HCT116 (cell line): ENCODE measurements around the gene TNFAIP2. TPM values are rescaled to one million over a fixed set of nuclear protein-coding genes. Genes with fewer than 3 reads are reported as not detected.

Source experiments
- ATAC-seq: fragments of 200-7000 bp; cut with Tn5 transposase; 2 replicates; pipeline ENCODE4 v1.9.1; 2020; ENCODE audit warnings: mild to moderate bottlenecking, moderate library complexity
- BruUV-seq: library from RNA; stranded (reverse); fragments of 400-500 nt; replicated peaks from 2 replicates; lab custom pipeline; 2021; lab: Mats Ljungman, UMichigan
- CTCF ChIA-PET: fragments of 300-600 bp; sonication (Branson Sonifier 250); formaldehyde crosslinking; loops from one replicate; lab custom pipeline; 2021; ENCODE audit warnings: antibody characterized with exemption; lab: Charles Lee
- POLR2A ChIA-PET: fragments of 300-600, 350-600 bp; sonication (Branson Sonifier 250); formaldehyde crosslinking; loops from one replicate; lab custom pipeline; 2021; ENCODE audit warnings: antibody characterized with exemption; lab: Charles Lee
- RAD21 ChIA-PET, 2 experiments: fragments of 300-600 bp; sonication (Branson Sonifier 250); formaldehyde crosslinking; loops; one replicate each; lab custom pipeline; 2023; ENCODE audit warnings: low total read pairs in 2 of 2; ENCODE audit not compliant: uncharacterized antibody in 2 of 2, unreplicated experiment in 2 of 2, low non-redundant PET in 1 of 2; lab: Charles Lee
- DNase-seq: peaks from one replicate; pipeline ENCODE4 v3.0.0-alpha.2; 2010; ENCODE audit warnings: low read depth, low spot score
- H2AFZ ChIP-seq: fragments of 200-600 bp; shearing (Covaris generic), sonication (generic); 2 replicates; pipeline ENCODE4 v1.6.1; 2017; ENCODE audit warnings: low read depth, mixed run types, mixed read lengths, antibody characterized with exemption, low read length; ENCODE audit not compliant: poor library complexity, severe bottlenecking
- H3K27ac ChIP-seq: 2 replicates; pipeline ENCODE4 v1.5.1; 2012; ENCODE audit warnings: low read depth, low read length
- H3K27me3 ChIP-seq: fragments of 200-600 bp; sonication (generic); 2 replicates; pipeline ENCODE4 v1.6.1; 2016; ENCODE audit warnings: mixed run types, low read length, mixed read lengths; ENCODE audit not compliant: insufficient read depth
- H3K36me3 ChIP-seq, 2 experiments: fragments of 200-500 bp in 1 of 2; fragments of 200-600 bp in 1 of 2; sonication (Bioruptor generic) in 1 of 2; sonication (generic) in 1 of 2; 2 replicates each; pipeline versions ENCODE4 v1.5.1 to v1.6.1; 2014 to 2016; ENCODE audit warnings: low read length in 2 of 2, inconsistent platforms in 1 of 2, mixed read lengths in 1 of 2, mixed run types in 1 of 2; ENCODE audit not compliant: insufficient read depth in 2 of 2, control insufficient read depth in 1 of 2
- H3K4me1 ChIP-seq, 2 experiments: fragments of 200-600 bp in 1 of 2; sonication (generic) in 1 of 2; 2 replicates each; pipeline versions ENCODE4 v1.5.1 to v1.6.1; 2012 to 2017; ENCODE audit warnings: low read length in 2 of 2, inconsistent platforms in 1 of 2, mild to moderate bottlenecking in 1 of 2, mixed read lengths in 1 of 2, mixed run types in 1 of 2, moderate library complexity in 1 of 2; ENCODE audit not compliant: insufficient read depth in 2 of 2, control insufficient read depth in 1 of 2
- H3K4me2 ChIP-seq: fragments of 200-600 bp; sonication (generic); 2 replicates; pipeline ENCODE4 v1.6.1; 2017; ENCODE audit warnings: mixed run types, low read length, mixed read lengths
- H3K4me3 ChIP-seq, 2 experiments: fragments of 200-600 bp in 1 of 2; sonication (generic) in 1 of 2; replicated peaks in 1 of 2; 2 replicates each; pipeline ENCODE4 v1.5.1; 2011 to 2016; ENCODE audit warnings: low read length in 2 of 2, control low read depth in 1 of 2, low read depth in 1 of 2, mild to moderate bottlenecking in 1 of 2, mixed read lengths in 1 of 2, mixed run types in 1 of 2
- H3K79me2 ChIP-seq: fragments of 200-600 bp; sonication (generic); 2 replicates; pipeline ENCODE4 v1.6.1; 2017; ENCODE audit warnings: mild to moderate bottlenecking, mixed run types, low read length, moderate library complexity, mixed read lengths; ENCODE audit not compliant: insufficient read depth
- H3K9ac ChIP-seq: fragments of 200-600 bp; sonication (generic); 2 replicates; pipeline ENCODE4 v1.6.1; 2016; ENCODE audit warnings: low read length, mixed read lengths
- H3K9me2 ChIP-seq: fragments of 200-600 bp; sonication (generic), shearing (Covaris generic); 2 replicates; pipeline ENCODE4 v1.6.1; 2017; ENCODE audit warnings: mixed run types, mild to moderate bottlenecking, moderate library complexity; ENCODE audit not compliant: insufficient read depth
- H3K9me3 ChIP-seq, 2 experiments: fragments of 200-500 bp in 1 of 2; fragments of 200-600 bp in 1 of 2; sonication (Bioruptor generic) in 1 of 2; sonication (generic) in 1 of 2; 2 replicates each; pipeline ENCODE4 v1.6.1; 2014 to 2017; ENCODE audit warnings: low read length in 2 of 2, mixed read lengths in 2 of 2, inconsistent platforms in 1 of 2, low read depth in 1 of 2, mild to moderate bottlenecking in 1 of 2, mixed run types in 1 of 2, moderate library complexity in 1 of 2; ENCODE audit not compliant: control insufficient read depth in 1 of 2, insufficient read depth in 1 of 2
- H4K20me1 ChIP-seq: fragments of 200-600 bp; sonication (generic), shearing (Covaris generic); 2 replicates; pipeline ENCODE4 v1.6.1; 2017; ENCODE audit warnings: mixed run types, mild to moderate bottlenecking, moderate library complexity; ENCODE audit not compliant: insufficient read depth
- CBX3 ChIP-seq: IDR thresholded peaks from 2 replicates; pipeline ENCODE4 v1.6.1; 2012; ENCODE audit warnings: low read depth
- CEBPB ChIP-seq: IDR thresholded peaks from 2 replicates; pipeline ENCODE4 v1.6.1; 2012; ENCODE audit warnings: low read depth
- EGR1 ChIP-seq: IDR thresholded peaks from 2 replicates; pipeline ENCODE4 v1.6.1; 2012; ENCODE audit warnings: low read depth
- EZH2 ChIP-seq: fragments of 200-600 bp; sonication (generic); IDR thresholded peaks from 2 replicates; pipeline ENCODE4 v1.6.1; 2017; ENCODE audit warnings: antibody characterized with exemption, mixed run types
- EZH2phosphoT487 ChIP-seq: fragments of 200-600 bp; IDR thresholded peaks from 2 replicates; pipeline ENCODE4 v1.6.1; 2018; ENCODE audit warnings: antibody characterized with exemption, borderline replicate concordance
- FOSL1 ChIP-seq: IDR thresholded peaks from 2 replicates; pipeline ENCODE4 v1.6.1; 2012; ENCODE audit warnings: low read depth
- JUND ChIP-seq: IDR thresholded peaks from 2 replicates; pipeline ENCODE4 v1.6.1; 2012
- POLR2A ChIP-seq: IDR thresholded peaks from 2 replicates; pipeline ENCODE4 v1.7.0; 2011; ENCODE audit warnings: borderline replicate concordance; ENCODE audit not compliant: insufficient read depth, insufficient read length; ENCODE audit errors: extremely low read depth
- POLR2AphosphoS5 ChIP-seq: IDR thresholded peaks from 2 replicates; pipeline ENCODE4 v1.6.1; 2011; ENCODE audit warnings: mild to moderate bottlenecking, low read depth, low read length, moderate library complexity
- RAD21 ChIP-seq: IDR thresholded peaks from 2 replicates; pipeline ENCODE4 v1.6.1; 2012; ENCODE audit warnings: low read depth, mild to moderate bottlenecking
- SIN3A ChIP-seq: IDR thresholded peaks from 2 replicates; pipeline ENCODE4 v1.6.1; 2012; ENCODE audit warnings: low read depth
- SP1 ChIP-seq: IDR thresholded peaks from 2 replicates; pipeline ENCODE4 v1.6.1; 2012; ENCODE audit warnings: low read depth
- SRF ChIP-seq: IDR thresholded peaks from 2 replicates; pipeline ENCODE4 v1.6.1; 2012; ENCODE audit warnings: low read depth
- YY1 ChIP-seq: IDR thresholded peaks from 2 replicates; pipeline ENCODE4 v1.6.1; 2011; ENCODE audit warnings: low read length, low read depth, moderate library complexity, mild to moderate bottlenecking; ENCODE audit not compliant: insufficient replicate concordance; ENCODE audit errors: extremely low read depth
- ZNF274 ChIP-seq: fragments of 200-500 bp; sonication (Bioruptor generic); IDR thresholded peaks from 2 replicates; pipeline ENCODE4 v1.6.1; 2014; ENCODE audit warnings: mild to moderate bottlenecking, low read depth, low read length, inconsistent platforms
- intact Hi-C: fragments of 100-400 bp; cut with micrococcal nuclease; formaldehyde crosslinking; loops from 2 replicates; pipeline ENCODE4 v1.10.0; 2022
- total RNA-seq: library from RNA; stranded (reverse); gene quantifications from one replicate; pipeline ENCODE4 v1.2.1, GENCODE V29; 2021; ENCODE audit not compliant: unreplicated experiment
- TF ChIP-seq, protein P1 (sequence below): IDR thresholded peaks from 2 replicates; pipeline ENCODE4 v1.6.1; 2012; ENCODE audit warnings: low read depth
- TF ChIP-seq, protein P2 (sequence below): IDR thresholded peaks from 2 replicates; pipeline ENCODE4 v1.6.1; 2012
- TF ChIP-seq, protein P3 (sequence below): IDR thresholded peaks from 2 replicates; pipeline ENCODE4 v1.6.1; 2012
- TF ChIP-seq, protein P4 (sequence below): IDR thresholded peaks from 2 replicates; pipeline ENCODE4 v1.6.1; 2011; ENCODE audit warnings: mild to moderate bottlenecking, low read length, moderate library complexity; ENCODE audit not compliant: insufficient replicate concordance; ENCODE audit errors: extremely low read depth
- TF ChIP-seq, protein P5 (sequence below), 3 experiments: fragments of 200-600 bp in 1 of 3; sonication (generic) in 1 of 3; IDR thresholded peaks in 2 of 3; conservative IDR thresholded peaks in 1 of 3; 2 replicates each; pipeline ENCODE4 v1.5.1; 2012 to 2017; ENCODE audit warnings: low read depth in 2 of 3, low read length in 2 of 3, antibody characterized with exemption in 1 of 3, borderline replicate concordance in 1 of 3, control low read depth in 1 of 3, mild to moderate bottlenecking in 1 of 3, mixed read lengths in 1 of 3, mixed run types in 1 of 3, moderate library complexity in 1 of 3; ENCODE audit not compliant: insufficient read depth in 1 of 3

TNFAIP2 gene
- total RNA-seq, 1 experiment from 2014 or later = 74.8 TPM

DNA sequence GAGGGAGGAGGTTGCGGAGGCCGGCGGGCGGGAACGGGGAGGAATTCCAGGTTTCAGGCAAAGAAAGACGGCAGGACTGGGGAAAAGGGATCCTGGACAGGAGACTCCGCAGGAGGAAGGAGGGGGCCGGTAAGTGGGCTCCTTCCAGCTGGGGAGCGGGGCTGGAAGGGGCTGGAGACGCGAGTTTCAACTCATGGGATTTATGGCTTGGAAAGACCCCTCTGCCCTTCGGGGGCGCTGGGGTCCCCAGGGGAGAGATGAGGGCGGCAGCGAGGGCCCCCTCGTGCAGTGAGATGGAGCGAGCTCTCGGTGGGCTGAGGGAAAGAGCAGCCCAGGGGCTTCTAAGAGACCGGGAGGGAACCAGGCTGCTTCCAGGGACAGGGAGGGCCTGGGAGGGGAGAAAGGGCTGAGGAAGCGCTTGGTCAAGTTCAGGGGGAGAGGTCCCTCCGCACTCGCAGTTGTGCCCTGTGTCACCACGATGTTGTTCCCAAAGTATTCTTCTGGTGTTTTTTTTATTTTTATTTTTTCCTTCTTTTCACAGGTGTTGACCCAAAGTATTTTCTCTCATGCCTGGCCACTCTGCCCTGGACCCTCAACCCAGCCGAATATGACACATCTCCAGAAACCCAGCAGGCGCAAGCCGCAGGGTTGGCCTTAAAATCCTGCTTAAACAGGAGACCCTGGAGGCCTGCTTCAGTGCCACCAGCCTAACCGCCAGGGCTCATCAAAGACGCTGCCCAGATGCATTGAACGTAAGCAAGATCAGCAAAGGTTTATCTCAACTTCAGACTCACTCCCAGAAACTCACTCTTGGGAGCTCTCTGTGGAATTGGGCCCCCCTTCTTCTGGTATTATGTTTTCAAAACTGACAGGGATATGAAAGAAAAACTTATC, 16.1 kb downstream of the TNFAIP2 start:
- H3K27ac ChIP-seq = no peak overlapping the region
- H3K27me3 ChIP-seq = no peaks in the 10 kb centered on the region
- 0 out of 4 replicates have a peak, but pooled peaks cover 0 to 2% of the 10 kb centered on the region in 2 experiments for H3K36me3 ChIP-seq
- ATAC-seq (no peak), DNase-seq (no peak)
- no TSS peak for BruUV-seq
- H3K4me3 ChIP-seq = no peak overlapping the region
- CTCF ChIA-PET = no interaction called here
- no peak overlapping the region for H2AFZ ChIP-seq
- no peaks in the 10 kb centered on the region for H3K9me2 ChIP-seq
- TF ChIP-seq SIN3A (no peak), YY1 (no peak), JUND (no peak), SP1 (no peak), SRF (no peak), EGR1 (no peak), FOSL1 (no peak), EZH2phosphoT487 (no peak), POLR2A (no peak), ZNF274 (no peak), CEBPB (no peak), EZH2 (no peak), RAD21 (no peak), CBX3 (no peak), POLR2AphosphoS5 (no peak)
- TF ChIP-seq, protein P1, sequence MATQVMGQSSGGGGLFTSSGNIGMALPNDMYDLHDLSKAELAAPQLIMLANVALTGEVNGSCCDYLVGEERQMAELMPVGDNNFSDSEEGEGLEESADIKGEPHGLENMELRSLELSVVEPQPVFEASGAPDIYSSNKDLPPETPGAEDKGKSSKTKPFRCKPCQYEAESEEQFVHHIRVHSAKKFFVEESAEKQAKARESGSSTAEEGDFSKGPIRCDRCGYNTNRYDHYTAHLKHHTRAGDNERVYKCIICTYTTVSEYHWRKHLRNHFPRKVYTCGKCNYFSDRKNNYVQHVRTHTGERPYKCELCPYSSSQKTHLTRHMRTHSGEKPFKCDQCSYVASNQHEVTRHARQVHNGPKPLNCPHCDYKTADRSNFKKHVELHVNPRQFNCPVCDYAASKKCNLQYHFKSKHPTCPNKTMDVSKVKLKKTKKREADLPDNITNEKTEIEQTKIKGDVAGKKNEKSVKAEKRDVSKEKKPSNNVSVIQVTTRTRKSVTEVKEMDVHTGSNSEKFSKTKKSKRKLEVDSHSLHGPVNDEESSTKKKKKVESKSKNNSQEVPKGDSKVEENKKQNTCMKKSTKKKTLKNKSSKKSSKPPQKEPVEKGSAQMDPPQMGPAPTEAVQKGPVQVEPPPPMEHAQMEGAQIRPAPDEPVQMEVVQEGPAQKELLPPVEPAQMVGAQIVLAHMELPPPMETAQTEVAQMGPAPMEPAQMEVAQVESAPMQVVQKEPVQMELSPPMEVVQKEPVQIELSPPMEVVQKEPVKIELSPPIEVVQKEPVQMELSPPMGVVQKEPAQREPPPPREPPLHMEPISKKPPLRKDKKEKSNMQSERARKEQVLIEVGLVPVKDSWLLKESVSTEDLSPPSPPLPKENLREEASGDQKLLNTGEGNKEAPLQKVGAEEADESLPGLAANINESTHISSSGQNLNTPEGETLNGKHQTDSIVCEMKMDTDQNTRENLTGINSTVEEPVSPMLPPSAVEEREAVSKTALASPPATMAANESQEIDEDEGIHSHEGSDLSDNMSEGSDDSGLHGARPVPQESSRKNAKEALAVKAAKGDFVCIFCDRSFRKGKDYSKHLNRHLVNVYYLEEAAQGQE = no peak
- TF ChIP-seq, protein P2, sequence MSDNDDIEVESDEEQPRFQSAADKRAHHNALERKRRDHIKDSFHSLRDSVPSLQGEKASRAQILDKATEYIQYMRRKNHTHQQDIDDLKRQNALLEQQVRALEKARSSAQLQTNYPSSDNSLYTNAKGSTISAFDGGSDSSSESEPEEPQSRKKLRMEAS = no peak
- TF ChIP-seq, protein P3, sequence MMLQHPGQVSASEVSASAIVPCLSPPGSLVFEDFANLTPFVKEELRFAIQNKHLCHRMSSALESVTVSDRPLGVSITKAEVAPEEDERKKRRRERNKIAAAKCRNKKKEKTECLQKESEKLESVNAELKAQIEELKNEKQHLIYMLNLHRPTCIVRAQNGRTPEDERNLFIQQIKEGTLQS = no peak
- TF ChIP-seq, protein P4, sequence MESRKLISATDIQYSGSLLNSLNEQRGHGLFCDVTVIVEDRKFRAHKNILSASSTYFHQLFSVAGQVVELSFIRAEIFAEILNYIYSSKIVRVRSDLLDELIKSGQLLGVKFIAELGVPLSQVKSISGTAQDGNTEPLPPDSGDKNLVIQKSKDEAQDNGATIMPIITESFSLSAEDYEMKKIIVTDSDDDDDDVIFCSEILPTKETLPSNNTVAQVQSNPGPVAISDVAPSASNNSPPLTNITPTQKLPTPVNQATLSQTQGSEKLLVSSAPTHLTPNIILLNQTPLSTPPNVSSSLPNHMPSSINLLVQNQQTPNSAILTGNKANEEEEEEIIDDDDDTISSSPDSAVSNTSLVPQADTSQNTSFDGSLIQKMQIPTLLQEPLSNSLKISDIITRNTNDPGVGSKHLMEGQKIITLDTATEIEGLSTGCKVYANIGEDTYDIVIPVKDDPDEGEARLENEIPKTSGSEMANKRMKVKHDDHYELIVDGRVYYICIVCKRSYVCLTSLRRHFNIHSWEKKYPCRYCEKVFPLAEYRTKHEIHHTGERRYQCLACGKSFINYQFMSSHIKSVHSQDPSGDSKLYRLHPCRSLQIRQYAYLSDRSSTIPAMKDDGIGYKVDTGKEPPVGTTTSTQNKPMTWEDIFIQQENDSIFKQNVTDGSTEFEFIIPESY = no peak
- TF ChIP-seq, protein P5, sequence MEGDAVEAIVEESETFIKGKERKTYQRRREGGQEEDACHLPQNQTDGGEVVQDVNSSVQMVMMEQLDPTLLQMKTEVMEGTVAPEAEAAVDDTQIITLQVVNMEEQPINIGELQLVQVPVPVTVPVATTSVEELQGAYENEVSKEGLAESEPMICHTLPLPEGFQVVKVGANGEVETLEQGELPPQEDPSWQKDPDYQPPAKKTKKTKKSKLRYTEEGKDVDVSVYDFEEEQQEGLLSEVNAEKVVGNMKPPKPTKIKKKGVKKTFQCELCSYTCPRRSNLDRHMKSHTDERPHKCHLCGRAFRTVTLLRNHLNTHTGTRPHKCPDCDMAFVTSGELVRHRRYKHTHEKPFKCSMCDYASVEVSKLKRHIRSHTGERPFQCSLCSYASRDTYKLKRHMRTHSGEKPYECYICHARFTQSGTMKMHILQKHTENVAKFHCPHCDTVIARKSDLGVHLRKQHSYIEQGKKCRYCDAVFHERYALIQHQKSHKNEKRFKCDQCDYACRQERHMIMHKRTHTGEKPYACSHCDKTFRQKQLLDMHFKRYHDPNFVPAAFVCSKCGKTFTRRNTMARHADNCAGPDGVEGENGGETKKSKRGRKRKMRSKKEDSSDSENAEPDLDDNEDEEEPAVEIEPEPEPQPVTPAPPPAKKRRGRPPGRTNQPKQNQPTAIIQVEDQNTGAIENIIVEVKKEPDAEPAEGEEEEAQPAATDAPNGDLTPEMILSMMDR (IDR thresholded peaks at IDR 0.05 in 2 of 3, conservative IDR thresholded peaks at IDR 0.05 in 1 of 3; ENCODE audit: borderline replicate concordance in 1 of 3, insufficient read depth in 1 of 3, low read depth in 2 of 3, low read length in 2 of 3) = no peak
- TF ChIP-seq, all 23 proteins: peak for 0
- no peaks in the 10 kb centered on the region for H3K79me2 ChIP-seq
- H4K20me1 ChIP-seq = no peaks in the 10 kb centered on the region
- H3K9ac ChIP-seq = no peak overlapping the region
- H3K9me3 ChIP-seq = no peaks in the 10 kb centered on the region
- H3K4me2 ChIP-seq = no peak overlapping the region
- intact Hi-C loops = no loop called here
- POLR2A ChIA-PET = no interaction called here
- RAD21 ChIA-PET = no interaction called here
- H3K4me1 ChIP-seq = peaks cover 23 to 43% of the 10 kb centered on the region in 2 experiments
